SK-MEL-5 (cell line): ENCODE measurements around the gene MICU1. TPM values are rescaled to one million over a fixed set of nuclear protein-coding genes. Genes with fewer than 3 reads are reported as not detected.
"Not testable (repeated sequence)": the region's sequence is repeated elsewhere in the genome, so short reads cannot be mapped to it uniquely, and the experiment has no call there.

Experiments used
- DNase-seq: peaks from one replicate; pipeline ENCODE4 v3.0.0-alpha.2; 2016; ENCODE audit warnings: low read depth, low spot score
- in situ Hi-C: cut with HindIII; loops from 2 replicates; pipeline ENCODE4 v1.10.0; 2016; ENCODE audit warnings: low sequenced_read_pairs, high pct_unique_total_duplicates, low pct_unique_long_range_greater_than_20kb
- total RNA-seq: library from RNA; depleted of rRNA; stranded (reverse); fragments of >200 nt; shearing (Covaris generic); gene quantifications from 2 replicates; pipeline ENCODE4 v1.2.3, GENCODE V29; 2014

MICU1 gene
- total RNA-seq, 1 experiment from 2014 or later, result 34.8 TPM

DNA sequence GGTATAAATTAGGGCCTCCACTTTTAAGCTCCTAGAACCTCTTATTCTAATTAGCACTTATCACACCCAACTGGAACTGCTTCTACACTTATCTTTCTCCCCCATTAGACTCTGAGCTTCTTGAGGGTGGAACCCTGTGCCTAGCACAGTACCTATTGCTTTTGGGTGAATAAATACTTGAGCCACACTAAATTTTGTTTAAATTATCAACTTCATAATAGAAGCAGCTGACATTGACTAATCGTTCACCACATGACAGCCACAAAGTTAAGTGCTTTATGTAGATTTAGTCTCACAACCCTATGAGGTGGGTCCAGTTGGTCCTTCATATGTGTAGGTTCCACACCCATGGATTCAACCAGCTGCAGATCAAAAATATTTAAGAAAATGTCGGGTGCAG is 235.1 kb downstream of the MICU1 start:
- in situ Hi-C loops, result no loop called here
- DNase-seq, result no peak

DNA sequence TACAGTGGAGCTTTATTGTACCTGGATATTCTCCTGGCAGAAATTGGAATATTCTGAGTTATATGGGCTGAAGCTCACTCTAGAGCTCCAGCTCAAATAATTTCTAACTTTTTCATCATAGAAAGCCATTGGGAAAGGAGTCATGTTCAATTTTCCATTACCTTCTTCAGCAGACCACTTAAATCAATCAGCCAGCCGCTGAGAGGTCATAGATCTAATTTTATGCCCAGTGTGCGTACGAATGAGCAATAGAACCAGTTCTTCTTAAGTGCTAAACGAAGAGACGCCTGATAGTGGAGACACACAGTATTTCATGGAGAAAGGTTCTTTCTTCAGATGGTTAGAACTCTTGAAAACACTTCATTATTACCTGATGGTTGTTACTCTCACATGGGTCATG is 236.2 kb downstream of the MICU1 start:
- in situ Hi-C loops, result no loop called here
- no peak for DNase-seq

GRCh38 chr10:72389014-72389413 is 236.9 kb downstream of the MICU1 start:
- DNase-seq, result no peak
- in situ Hi-C loops, result no loop called here

- in situ Hi-C loops, result no loop called here
- DNase-seq, result no peak
Measured at GRCh38 chr10:72388062-72388461, 237.8 kb downstream of the MICU1 start.

DNA sequence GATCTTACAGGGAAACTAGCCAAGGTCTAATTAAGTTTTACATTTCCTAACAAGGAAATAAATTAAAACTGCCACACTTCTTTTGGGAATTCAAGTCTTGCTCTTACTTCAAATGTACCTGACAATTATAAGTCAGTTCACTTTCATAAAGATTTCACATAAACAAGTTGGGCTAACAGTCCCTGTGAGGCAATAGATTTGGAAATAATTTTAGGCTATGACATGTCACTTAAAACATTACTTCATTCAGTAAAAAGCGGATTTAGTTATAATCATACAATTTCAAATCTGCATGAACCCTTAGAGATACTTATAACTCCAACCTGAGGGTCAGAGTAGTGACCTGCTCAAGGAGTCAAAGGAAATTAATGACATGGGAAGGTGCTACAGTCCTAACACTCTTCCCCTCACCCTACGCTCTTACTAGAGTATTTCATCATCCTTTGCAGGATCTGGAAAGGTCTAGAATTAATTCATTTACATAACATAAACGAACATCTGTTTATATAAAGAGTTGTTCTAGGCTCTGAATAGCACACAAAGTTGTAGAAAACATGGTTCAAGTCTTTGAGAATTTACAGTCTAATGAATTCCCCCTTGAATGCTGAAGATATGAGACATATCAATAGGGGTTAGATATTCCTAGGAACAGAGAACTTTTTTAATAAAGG is 238.8 kb downstream of the MICU1 start:
- in situ Hi-C loops, result no loop called here
- DNase-seq, result no peak

- in situ Hi-C loops, result no loop called here
- no peak for DNase-seq
Measured at GRCh38 chr10:72385724-72386123, 240.2 kb downstream of the MICU1 start.

DNA sequence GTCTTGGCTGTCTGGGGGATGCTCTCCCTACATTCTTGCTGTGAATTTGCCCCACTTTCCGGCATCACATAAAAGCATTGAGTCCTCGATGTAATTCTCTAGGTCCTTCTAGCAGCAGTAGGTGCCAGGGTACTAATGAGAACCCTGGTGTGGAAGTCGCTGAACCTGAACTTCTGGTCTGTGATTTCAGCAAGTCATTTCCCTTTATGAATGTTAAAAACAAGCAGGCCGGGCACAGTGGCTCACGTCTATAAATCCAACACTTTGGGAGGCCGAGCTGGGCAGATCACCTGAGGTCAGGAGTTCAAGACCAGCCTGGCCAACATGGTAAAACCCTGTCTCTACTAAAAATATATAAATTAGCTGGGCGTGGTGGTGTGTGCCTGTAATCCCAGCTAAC is 240.9 kb downstream of the MICU1 start:
- DNase-seq, in situ Hi-C loops: not testable (repeated sequence)

- DNase-seq, result no peak
- in situ Hi-C loops, result no loop called here
Measured at GRCh38 chr10:72379776-72380175, 246.1 kb downstream of the MICU1 start.

- no peak for DNase-seq
- in situ Hi-C loops, result no loop called here
Measured at GRCh38 chr10:72379062-72379461, 246.8 kb downstream of the MICU1 start.

DNA sequence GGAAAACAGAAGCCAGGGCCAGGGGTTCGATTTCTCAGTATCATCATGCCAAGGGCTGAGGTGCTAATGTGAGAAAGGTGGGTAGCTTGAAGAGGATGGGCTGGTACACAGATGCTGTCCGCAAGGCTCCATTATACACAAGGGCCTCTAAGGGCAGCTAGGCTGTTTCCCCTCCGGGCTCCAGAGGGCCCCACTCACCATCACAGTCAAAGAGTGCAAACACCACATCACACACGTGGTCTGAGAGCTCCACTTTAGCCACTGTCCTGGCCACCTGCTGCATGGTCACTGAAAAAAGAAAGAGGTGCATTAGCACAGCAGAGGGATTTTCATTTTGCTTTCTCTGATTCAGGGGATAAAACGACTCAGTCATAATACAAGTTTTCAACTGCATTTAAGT is 250.3 kb downstream of the MICU1 start:
- in situ Hi-C loops, result no loop called here
- DNase-seq, result peak; percentile 60

- in situ Hi-C loops, result no loop called here
- peak; percentile 48 for DNase-seq
Measured at GRCh38 chr10:72375173-72375572, 250.7 kb downstream of the MICU1 start.

DNA sequence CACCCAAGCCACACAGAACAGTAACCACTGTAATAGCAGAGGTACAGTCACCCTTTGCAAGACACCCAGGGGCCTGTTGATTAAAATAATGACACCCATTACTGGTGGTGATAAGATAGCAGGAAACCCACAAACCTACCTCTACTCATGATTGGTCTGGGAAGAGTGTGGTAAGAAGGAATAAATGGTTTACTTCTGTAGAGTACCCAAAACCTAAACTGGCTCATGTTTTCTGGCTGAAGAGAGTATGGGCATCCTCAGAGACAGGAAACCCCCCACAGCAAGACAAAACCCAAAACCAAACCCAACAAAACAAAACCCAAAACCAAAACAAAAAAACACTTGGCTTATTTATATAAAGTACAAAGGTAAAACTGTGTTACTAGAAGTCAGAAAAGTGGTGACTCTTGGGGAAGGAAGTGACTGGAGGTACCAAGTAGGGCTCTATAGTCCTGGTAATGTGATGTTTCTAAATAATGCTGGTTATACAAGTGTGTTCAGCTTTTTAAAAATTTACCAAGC is 255.6 kb downstream of the MICU1 start:
- in situ Hi-C loops, result no loop called here
- no peak for DNase-seq

GRCh38 chr10:72367301-72367960 is 258.4 kb downstream of the MICU1 start:
- in situ Hi-C loops, result no loop called here
- DNase-seq, result no peak

DNA sequence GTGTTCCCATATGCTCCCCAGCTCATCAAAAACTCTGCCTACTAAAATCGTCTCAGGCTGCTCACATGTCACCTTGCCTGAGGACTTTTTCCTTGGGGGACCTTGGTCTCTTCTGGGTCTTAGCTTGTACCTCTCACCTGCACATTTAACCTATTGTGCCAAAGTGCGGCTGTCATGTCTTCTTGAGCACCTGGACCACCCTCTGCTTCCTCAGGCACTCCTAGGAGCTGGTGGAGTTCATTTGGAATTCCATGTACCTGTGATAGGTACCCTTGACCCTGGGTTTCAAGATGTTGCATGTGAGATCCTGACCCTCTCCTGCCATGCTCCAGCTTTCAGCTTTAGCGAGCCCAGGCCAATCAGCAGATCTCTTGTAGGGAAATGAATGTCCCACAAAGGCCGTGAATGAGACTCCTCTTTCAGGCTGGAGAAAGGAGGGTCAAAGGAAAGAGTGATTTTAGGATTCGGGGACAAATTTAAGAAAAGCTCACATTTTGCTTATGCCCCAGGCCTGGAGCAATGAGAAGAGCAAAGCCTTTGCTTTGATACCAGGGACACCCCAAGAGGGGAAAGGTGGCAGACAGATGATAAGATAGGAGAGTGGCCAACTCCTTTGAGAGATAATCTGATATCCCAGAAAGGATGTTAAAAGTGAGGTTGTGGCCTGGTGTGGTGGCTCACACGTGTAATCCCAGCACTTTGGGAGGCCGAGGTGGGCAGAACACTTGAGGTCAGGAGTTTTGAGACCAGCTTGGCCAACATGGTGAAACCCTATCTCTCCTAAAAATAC is 260.6 kb downstream of the MICU1 start:
- in situ Hi-C loops, result no loop called here
- DNase-seq, result no peak

- peak; percentile 94 for DNase-seq
- in situ Hi-C loops, result no loop called here
Measured at GRCh38 chr10:72364239-72364777, 261.6 kb downstream of the MICU1 start.

- in situ Hi-C loops, result no loop called here
Measured at GRCh38 chr10:72356987-72357386, 268.9 kb downstream of the MICU1 start.

GRCh38 chr10:72356115-72356514 is 269.8 kb downstream of the MICU1 start:
- in situ Hi-C loops, result no loop called here

More at GRCh38 chr10:72356987-72357386, 268.9 kb downstream of the MICU1 start:
- no peak for DNase-seq

DNA sequence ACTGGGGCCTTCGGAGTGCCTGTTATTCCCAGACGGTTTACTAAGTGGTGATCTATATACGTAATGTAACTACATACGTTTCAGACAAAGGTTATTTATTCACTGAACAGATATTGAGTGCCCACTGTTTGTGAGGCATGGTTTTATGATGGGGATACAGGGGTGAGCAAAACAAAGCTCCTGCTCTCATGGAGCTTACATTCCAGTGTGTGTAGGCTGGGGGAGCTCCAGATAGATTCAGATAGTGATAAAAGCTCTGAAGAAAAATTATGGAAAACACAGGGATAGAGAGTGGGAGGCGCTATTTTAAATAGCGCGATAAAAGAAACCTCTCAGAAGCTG is 270.7 kb downstream of the MICU1 start:
- in situ Hi-C loops, result no loop called here
- no peak for DNase-seq

More at GRCh38 chr10:72356115-72356514, 269.8 kb downstream of the MICU1 start:
- DNase-seq, result no peak
